ENCODE data around the gene PUM2. TPM values are rescaled to one million over a fixed set of nuclear protein-coding genes. Genes with fewer than 3 reads are reported as not detected.
"Not testable (repeated sequence)": the region's sequence is repeated elsewhere in the genome, so short reads cannot be mapped to it uniquely, and the experiment has no call there.

Gene PUM2
- total RNA-seq, 2 donors from 2014 or later: 87.7 to 119 TPM

DNA sequence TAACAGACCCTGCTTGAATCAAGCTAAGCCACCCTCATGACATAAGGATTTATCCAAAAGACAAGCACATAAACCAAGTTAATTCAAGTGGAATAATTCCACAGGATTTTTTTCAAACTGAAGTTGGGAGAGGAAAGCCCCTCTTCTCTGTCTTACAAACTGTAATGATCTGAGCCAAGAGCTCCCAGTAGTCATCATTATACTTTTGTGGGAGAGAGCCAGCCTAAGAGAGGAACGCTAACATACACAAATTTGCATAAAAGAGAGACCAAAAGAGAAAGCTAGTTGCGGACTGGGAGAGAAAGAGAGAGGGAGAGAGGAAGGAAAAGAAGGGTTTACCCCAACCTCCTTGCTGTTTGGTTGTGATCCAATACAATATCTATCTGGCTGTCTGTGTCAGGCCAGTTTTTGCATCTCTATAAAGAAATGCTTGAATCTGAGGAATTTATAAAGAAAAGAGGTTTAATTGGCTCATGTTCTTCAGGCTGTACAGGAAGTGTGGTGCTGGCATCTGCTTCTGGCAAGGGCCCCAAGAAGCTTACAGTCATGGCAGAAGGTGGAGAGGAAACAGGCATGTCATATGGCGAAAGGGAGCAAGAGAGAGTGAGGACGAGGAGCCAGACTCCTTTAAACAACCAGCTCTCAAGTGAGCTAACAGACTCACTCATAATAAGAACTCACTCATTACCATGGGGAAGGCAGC lies 20.8 kb upstream of the PUM2 start:
- H3K36me3 ChIP-seq: no peaks in the 10 kb centered on the region
- intact Hi-C loops (cut with DNase I): no loop called here
- H3K4me3 ChIP-seq: no peak overlapping the region
- no peaks in the 10 kb centered on the region for H3K27me3 ChIP-seq
- DNase-seq: no peak
- H3K9me3 ChIP-seq: no peaks in the 10 kb centered on the region
- TF ChIP-seq, protein P1, sequence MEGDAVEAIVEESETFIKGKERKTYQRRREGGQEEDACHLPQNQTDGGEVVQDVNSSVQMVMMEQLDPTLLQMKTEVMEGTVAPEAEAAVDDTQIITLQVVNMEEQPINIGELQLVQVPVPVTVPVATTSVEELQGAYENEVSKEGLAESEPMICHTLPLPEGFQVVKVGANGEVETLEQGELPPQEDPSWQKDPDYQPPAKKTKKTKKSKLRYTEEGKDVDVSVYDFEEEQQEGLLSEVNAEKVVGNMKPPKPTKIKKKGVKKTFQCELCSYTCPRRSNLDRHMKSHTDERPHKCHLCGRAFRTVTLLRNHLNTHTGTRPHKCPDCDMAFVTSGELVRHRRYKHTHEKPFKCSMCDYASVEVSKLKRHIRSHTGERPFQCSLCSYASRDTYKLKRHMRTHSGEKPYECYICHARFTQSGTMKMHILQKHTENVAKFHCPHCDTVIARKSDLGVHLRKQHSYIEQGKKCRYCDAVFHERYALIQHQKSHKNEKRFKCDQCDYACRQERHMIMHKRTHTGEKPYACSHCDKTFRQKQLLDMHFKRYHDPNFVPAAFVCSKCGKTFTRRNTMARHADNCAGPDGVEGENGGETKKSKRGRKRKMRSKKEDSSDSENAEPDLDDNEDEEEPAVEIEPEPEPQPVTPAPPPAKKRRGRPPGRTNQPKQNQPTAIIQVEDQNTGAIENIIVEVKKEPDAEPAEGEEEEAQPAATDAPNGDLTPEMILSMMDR (IDR thresholded peaks at IDR 0.05): no peak
- H3K27ac ChIP-seq: no peak overlapping the region
- H3K4me1 ChIP-seq: no peaks in the 10 kb centered on the region
- no peak overlapping the region for H3K9ac ChIP-seq (ENCODE audit: low read depth in 2 of 2, low read length in 2 of 2)

DNA sequence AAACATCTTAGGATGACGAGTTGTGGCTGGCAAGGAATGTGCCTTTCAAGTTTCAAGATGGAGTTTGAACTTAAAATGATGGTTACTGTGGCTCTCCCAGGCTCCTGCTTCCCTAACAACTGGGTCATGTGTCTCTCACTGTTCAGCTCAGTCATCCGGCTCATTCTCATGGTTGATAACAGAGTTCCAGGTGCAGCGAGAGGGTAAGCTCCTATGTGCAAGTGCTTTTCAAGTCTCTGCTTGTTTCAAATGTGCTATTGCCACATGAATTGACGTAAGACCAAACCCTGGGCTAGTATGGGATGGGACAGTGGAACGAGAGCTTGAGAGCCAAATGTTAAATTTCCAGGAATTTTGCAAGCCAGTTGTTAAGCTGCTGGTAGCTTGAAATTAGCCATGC lies 19.5 kb upstream of the PUM2 start:
- Histone ChIP-seq H3K27me3 (no peaks in the 10 kb centered on the region), H3K9me3 (no peaks in the 10 kb centered on the region), H3K9ac (ENCODE audit: low read depth in 2 of 2, low read length in 2 of 2) (no peak overlapping the region), H3K36me3 (no peaks in the 10 kb centered on the region), H3K4me3 (no peak overlapping the region), H3K27ac (no peak overlapping the region), H3K4me1 (no peaks in the 10 kb centered on the region)
- DNase-seq: no peak
- TF ChIP-seq, protein P1 (IDR thresholded peaks at IDR 0.05): no peak
- intact Hi-C loops (cut with DNase I): no loop called here

DNA sequence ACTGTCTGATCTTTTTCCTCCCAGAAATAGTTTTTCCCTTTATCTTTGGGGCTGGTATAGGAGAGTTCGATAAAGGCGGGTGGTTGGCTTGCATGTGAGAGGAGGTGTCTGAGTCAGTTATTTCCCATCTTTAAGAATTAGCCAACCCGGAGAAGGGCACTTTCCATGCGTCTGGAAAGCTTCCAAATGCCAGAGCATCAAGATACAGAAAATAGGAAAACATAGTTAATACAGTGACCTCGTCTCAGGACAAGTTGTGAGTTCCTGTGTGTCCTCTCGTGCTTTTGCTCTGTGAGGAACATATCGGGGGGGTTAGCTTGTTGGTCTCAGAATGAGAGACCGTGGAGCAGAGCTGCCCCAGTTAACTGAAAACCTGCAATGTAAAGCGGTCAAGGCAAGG lies 18.7 kb upstream of the PUM2 start:
- no peak for DNase-seq
- intact Hi-C loops (cut with DNase I): no loop called here

DNA sequence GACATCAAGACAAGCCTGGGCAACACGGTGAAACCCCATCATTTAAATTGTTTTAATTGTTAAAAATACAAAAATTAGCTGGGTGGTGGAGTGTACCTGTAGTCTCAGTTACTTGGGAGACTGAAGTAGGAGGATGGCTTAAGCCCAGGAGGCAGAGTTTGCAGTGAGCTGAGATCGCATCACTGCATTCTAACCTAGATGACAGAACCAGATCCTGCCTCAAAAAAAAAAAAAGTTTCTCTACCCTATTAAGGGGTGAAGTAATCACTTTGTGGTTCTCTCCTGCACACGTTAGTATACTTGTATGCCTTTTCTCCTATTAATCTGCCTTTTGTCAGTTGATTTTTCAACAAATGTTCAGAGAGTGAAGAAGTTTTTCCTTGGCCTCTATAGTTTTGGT lies 18.1 kb upstream of the PUM2 start:
- no peak overlapping the region for H3K4me3 ChIP-seq
- H3K9ac ChIP-seq (ENCODE audit: low read depth in 2 of 2, low read length in 2 of 2): no peak overlapping the region
- H3K4me1 ChIP-seq: no peaks in the 10 kb centered on the region
- no peaks in the 10 kb centered on the region for H3K9me3 ChIP-seq
- H3K36me3 ChIP-seq: no peaks in the 10 kb centered on the region
- no peak for DNase-seq
- no peak overlapping the region for H3K27ac ChIP-seq
- intact Hi-C loops (cut with DNase I): no loop called here
- TF ChIP-seq, protein P1 (IDR thresholded peaks at IDR 0.05): no peak
- H3K27me3 ChIP-seq: no peaks in the 10 kb centered on the region

More for the DNA sequence above, 18.7 kb upstream of the PUM2 start:
- H3K4me1 ChIP-seq: no peaks in the 10 kb centered on the region
- no peak overlapping the region for H3K9ac ChIP-seq (ENCODE audit: low read depth in 2 of 2, low read length in 2 of 2)
- no peaks in the 10 kb centered on the region for H3K27me3 ChIP-seq
- H3K27ac ChIP-seq: no peak overlapping the region
- no peaks in the 10 kb centered on the region for H3K36me3 ChIP-seq
- TF ChIP-seq, protein P1 (IDR thresholded peaks at IDR 0.05): no peak
- H3K4me3 ChIP-seq: no peak overlapping the region
- no peaks in the 10 kb centered on the region for H3K9me3 ChIP-seq

DNA sequence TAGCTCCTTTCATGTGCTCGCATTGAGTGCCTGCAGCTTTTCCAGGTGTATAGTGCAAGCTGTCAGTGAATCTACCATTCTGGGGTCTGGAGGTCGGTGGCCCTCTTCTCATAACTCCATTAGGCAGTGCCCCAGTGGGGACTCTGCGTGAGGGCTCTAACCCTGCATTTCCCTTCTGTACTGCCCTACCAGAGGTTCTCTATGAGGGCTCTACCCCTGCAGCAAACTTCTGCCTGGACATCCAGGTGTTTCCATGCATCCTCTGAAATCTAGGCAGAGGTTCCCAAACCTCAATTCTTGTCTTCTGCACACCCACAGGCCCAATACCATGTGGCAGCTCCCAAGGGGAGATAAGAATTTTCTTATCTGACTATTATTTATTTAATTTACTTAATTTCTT lies 17.3 kb upstream of the PUM2 start:
- H3K27ac ChIP-seq; H3K27me3 ChIP-seq; H3K4me3 ChIP-seq; intact Hi-C loops (cut with DNase I); H3K36me3 ChIP-seq; DNase-seq; H3K4me1 ChIP-seq; H3K9me3 ChIP-seq; H3K9ac ChIP-seq (ENCODE audit: low read depth in 2 of 2, low read length in 2 of 2): not testable (repeated sequence)

DNA sequence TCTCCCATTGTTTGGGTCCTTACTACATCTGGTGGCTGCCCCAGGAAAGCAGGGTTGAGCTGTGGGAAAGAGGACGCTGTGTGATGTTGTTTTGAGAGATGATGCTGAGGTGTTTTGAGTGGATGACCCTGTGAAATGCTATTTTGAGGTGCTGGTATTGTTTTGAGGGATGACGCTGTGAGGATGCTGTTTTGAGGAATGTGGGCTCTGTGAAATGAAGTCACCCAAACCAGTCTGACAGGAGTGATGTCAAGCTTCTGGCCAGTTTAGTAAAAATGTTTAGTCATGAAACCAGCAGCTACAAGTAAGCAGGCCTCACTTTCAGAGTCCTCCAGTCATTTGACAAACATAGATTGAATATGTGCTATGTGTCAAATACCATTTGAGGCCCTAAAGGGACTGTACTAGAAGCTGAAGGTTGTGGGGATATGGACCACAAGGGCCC lies 16.1 kb upstream of the PUM2 start:
- intact Hi-C loops (cut with DNase I): no loop called here
- H3K9me3 ChIP-seq: no peaks in the 10 kb centered on the region
- no peaks in the 10 kb centered on the region for H3K36me3 ChIP-seq
- H3K27me3 ChIP-seq: no peaks in the 10 kb centered on the region
- no peak overlapping the region for H3K9ac ChIP-seq (ENCODE audit: low read depth in 2 of 2, low read length in 2 of 2)
- H3K4me1 ChIP-seq: no peaks in the 10 kb centered on the region
- TF ChIP-seq, protein P1 (IDR thresholded peaks at IDR 0.05): no peak
- DNase-seq: no peak
- H3K27ac ChIP-seq: no peak overlapping the region
- no peak overlapping the region for H3K4me3 ChIP-seq

All from colonic mucosa (tissue), 4 donors.